Fibroblast of pulmonary artery (primary cell): Measurements from ENCODE around the gene LAPTM5.
"Not testable (repeated sequence)": the region's sequence is repeated elsewhere in the genome, so short reads cannot be mapped to it uniquely, and the experiment has no call there.

Experiments used
- DNase-seq: peaks from one replicate; pipeline ENCODE4 v3.0.0-alpha.2; 2010; ENCODE audit warnings: low read depth
- H3K4me3 ChIP-seq: replicated peaks from 2 replicates; pipeline ENCODE4 v1.5.1; 2011; ENCODE audit warnings: low read depth, mild to moderate bottlenecking, control low read depth, low read length, moderate library complexity
- TF ChIP-seq, protein P1 (sequence below): IDR thresholded peaks from 2 replicates; pipeline ENCODE4 v1.5.1; 2011; ENCODE audit warnings: mild to moderate bottlenecking, control low read depth, low read length, inconsistent platforms; ENCODE audit errors: missing control alignments

LAPTM5 gene

DNA sequence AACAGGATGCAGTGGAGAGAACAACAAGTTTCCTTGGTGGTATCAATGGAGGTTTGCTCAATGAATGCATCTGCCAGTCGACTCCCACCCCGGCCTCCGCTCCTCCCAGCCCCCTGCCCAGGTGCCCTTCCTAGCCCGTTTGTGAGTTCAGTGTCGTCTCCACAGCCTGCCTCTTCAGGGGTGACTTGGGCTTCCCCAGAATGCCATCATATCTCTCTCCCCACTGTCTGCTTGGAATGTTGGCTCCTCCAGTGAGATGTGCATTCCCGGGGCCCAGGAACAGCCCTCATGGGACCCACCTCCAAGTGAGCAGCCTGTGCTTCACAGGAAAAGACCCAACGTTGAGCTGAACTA is 64.6 kb downstream of the LAPTM5 start:
- H3K4me3 ChIP-seq: no peak overlapping the region
- TF ChIP-seq, protein P1, sequence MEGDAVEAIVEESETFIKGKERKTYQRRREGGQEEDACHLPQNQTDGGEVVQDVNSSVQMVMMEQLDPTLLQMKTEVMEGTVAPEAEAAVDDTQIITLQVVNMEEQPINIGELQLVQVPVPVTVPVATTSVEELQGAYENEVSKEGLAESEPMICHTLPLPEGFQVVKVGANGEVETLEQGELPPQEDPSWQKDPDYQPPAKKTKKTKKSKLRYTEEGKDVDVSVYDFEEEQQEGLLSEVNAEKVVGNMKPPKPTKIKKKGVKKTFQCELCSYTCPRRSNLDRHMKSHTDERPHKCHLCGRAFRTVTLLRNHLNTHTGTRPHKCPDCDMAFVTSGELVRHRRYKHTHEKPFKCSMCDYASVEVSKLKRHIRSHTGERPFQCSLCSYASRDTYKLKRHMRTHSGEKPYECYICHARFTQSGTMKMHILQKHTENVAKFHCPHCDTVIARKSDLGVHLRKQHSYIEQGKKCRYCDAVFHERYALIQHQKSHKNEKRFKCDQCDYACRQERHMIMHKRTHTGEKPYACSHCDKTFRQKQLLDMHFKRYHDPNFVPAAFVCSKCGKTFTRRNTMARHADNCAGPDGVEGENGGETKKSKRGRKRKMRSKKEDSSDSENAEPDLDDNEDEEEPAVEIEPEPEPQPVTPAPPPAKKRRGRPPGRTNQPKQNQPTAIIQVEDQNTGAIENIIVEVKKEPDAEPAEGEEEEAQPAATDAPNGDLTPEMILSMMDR: no peak
- DNase-seq: no peak

DNA sequence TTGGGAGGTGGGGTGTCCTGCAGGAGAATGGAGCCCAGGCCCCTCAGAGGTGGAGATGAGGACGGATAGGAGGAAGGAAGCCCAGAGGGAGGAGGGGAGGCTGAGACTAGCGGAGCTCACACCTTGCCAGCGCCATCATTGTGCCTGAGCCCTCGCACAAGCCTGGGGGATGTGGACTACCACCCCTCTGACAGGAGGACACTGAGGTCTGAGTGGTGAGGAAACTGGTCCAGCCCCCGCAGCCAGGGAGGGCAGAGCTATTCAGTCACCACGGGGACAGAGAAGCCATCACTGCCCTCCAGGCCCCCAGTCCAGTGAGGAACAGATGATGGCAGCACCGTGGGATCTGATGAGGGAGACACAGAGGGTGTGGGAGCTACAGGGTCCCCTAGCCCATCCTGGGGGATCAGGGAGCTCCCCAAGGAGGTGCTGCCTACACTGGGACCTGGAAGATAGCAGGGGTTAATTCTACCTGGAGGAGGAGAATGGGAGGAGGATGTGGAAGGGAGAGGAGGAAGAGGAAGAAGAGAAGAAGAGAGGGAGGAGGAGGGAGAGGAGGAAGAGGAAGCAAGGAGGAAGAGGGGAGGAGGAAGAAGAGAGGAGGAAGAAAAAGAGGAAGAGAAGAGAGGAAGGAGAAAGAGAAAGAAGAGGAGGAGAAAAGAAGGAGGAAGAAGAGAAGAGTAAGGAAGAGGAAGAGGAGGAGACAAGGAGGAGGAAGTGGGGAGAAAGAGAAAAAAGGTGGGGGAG is 65.2 kb downstream of the LAPTM5 start:
- no peak for DNase-seq

DNA sequence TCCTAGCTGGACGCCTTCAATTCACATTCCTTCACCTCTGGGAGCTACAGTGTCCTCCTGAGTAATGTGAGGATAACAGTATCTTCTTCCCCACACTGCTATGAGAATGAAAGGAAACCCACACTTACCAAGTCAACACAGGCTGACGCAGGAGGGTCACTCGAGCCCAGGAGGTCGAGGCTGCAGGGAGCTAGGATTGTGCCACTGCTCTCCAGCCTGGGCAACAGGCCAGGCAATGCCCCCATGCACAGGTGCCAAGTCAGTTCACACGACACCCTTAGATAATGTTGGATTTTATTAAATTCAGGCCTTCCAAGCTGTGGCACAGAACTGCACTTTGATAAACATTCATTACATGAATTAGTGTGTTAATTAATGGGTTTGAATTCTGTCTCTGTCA is 66.1 kb downstream of the LAPTM5 start:
- TF ChIP-seq, protein P1: no peak
- H3K4me3 ChIP-seq: no peak overlapping the region
- DNase-seq: no peak

More for the DNA sequence above, 65.2 kb downstream of the LAPTM5 start:
- TF ChIP-seq, protein P1: no peak
- H3K4me3 ChIP-seq: no peak overlapping the region

DNA sequence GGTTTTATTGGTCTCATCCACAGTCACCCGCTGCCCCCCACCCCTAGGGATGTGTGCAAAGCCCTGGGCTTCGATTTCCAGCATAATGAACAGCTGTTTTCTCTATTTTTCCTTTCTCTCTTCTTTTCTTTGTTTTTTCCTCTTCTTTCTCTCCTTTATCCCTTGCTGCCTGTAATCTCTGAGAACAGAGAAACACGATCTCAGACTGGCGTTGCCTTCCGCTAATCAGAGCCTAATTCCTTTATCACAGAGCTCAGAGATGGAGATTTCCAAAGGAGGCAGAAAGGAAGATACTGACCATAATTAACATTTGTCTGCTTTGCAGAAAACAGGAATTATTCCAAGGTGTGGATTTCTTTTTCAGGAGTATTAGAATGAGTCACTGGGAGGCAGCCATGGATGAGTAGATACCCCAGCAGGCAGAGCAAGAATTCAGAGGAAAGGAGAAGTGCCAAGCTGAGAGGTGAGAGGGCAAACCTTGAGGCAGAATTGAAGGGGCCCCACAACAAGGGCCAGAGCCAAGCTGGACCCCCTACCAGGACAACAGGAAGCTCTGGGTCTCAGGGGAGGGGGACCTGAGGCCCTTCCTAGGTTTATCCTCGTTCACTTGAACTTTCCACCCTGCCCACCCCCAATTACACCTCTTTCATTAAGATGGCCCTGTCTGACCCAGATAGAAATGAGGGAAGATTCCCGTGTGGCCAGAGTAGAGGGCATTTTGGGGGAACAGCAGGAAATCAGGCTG is 67.5 kb downstream of the LAPTM5 start:
- no peak overlapping the region for H3K4me3 ChIP-seq
- TF ChIP-seq, protein P1: no peak
- DNase-seq: no peak

DNA sequence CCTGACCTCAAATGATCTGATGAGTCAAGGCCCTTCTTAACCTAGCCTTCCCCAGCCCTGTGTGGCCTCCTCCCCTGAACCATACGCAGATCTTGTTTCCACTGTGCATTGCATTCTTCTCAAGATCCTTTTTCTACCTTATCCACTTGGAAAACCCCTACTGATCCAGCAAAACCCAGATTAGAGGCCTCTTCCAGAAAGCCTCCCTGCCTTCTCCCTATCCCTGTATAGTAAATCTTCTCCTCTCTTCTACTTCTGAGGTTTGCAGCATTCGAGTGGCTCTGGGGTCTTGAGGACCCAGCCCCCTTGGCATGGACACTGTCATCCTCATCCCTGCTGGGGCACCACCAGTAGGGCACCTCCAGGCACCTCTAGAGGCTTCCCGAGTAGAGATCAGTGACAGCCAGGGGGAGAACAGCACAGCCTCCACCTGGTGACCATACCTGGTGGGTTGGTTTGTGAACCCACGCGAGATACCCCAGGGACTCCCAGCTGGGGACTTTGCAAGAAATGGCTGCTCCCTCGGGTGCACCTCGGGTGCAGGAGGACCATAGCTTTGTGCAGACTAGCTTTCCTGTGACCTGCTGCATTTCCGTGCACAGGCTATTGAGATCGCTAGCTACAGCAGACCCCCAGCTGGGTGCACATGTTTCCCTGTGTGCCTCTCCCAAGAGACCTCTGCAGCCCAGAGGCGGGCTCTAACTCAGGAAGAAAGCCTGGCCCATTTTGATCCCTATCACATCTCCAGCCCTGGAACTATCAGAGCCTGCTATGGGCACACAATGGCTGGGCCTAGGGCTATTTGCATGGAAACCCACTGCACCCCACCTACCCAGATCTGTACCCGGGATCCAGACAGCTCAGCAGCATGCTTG is 68.4 kb downstream of the LAPTM5 start:
- no peak overlapping the region for H3K4me3 ChIP-seq
- DNase-seq: no peak
- TF ChIP-seq, protein P1: no peak

DNA sequence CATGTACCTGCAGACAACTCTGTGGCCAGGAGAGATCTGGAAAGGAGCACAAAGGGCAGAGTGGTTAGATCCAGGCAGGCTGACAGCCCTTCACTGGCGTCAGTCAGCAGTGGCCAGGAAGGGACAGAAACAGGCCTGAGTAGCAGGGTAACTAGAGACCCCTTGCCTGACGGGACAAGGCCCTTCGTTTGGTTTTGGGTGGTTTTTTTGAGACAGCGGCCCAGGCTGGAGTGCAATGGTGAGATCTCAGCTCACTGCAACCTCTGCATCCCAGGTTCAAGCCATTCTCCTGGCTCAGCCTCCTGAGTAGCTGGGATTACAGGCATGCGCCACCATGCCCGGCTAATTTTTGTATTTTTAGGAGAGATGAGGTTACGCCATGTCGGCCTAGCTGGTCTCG is 69.1 kb downstream of the LAPTM5 start:
- not testable (repeated sequence) for DNase-seq, H3K4me3 ChIP-seq

DNA sequence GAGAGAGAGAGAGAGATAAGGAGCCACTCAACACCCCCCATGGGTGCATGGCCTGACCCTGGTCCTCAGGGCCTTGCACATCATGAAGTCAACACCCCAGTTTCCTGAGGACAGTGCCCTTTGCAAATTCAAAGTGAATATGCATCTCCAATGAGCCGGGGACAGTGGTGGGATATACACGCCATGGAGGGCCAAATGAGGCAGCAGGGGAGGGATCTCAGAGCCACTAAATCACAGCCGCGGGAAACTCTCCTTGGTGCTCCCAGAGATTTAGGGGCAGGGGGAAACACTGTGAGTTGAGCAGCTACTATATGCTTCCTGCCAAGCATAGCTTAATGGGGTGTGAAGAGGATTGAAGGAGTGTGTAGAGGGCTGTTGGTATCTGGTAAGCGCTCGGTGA is 69.7 kb downstream of the LAPTM5 start:
- no peak overlapping the region for H3K4me3 ChIP-seq
- TF ChIP-seq, protein P1: no peak
- DNase-seq: no peak
